ENCODE data around the gene GABPB1. TPM values are rescaled to one million over a fixed set of nuclear protein-coding genes. Genes with fewer than 3 reads are reported as not detected.
"Not testable (repeated sequence)": the region's sequence is repeated elsewhere in the genome, so short reads cannot be mapped to it uniquely, and the experiment has no call there.

GABPB1 gene
- total RNA-seq, 4 donors from 2014 or later, result 10.8 to 31.2 (median 20.3) TPM

- DNase-seq (ENCODE audit: low spot score in 2 of 2), result no peak
- no peak for TF ChIP-seq CTCF (IDR thresholded peaks at IDR 0.05)
- TF ChIP-seq POLR2A (IDR thresholded peaks at IDR 0.05), result no peak
- no peak for TF ChIP-seq EP300 (IDR thresholded peaks at IDR 0.05)
- Histone ChIP-seq H3K9me3 (no peaks in the 10 kb centered on the region), H3K27ac (no peak overlapping the region), H3K4me3 (no peak overlapping the region), H3K27me3 (no peaks in the 10 kb centered on the region), H3K36me3 (no peaks in the 10 kb centered on the region), H3K4me1 (no peaks in the 10 kb centered on the region)
- WGBS, result 96% methylated on average over 1 of the region's 1 CpG
Measured at GRCh38 chr15:50378776-50379175, 23.8 kb upstream of the GABPB1 start.

- no peak for TF ChIP-seq EP300 (IDR thresholded peaks at IDR 0.05)
- no peak for TF ChIP-seq POLR2A (IDR thresholded peaks at IDR 0.05)
- no peak for TF ChIP-seq CTCF (IDR thresholded peaks at IDR 0.05)
- no peak for TF ChIP-seq POLR2AphosphoS5 (IDR thresholded peaks at IDR 0.05)
- DNase-seq (ENCODE audit: low spot score in 2 of 2), result no peak
- Histone ChIP-seq H3K4me1 (no peaks in the 10 kb centered on the region), H3K27ac (no peak overlapping the region), H3K27me3 (no peaks in the 10 kb centered on the region), H3K9me3 (no peaks in the 10 kb centered on the region), H3K4me3 (no peak overlapping the region), H3K36me3 (no peaks in the 10 kb centered on the region)
- WGBS, result 63% methylated on average over 3 of the region's 3 CpGs
Measured at GRCh38 chr15:50377867-50378751, 23.1 kb upstream of the GABPB1 start.

- 76% methylated on average over 8 of the region's 8 CpGs for WGBS
- not testable (repeated sequence) for H3K36me3 ChIP-seq; DNase-seq (ENCODE audit: low spot score in 2 of 2); H3K4me3 ChIP-seq; H3K9me3 ChIP-seq; H3K4me1 ChIP-seq; H3K27ac ChIP-seq; H3K27me3 ChIP-seq
Measured at GRCh38 chr15:50369564-50369963, 14.6 kb upstream of the GABPB1 start.

GRCh38 chr15:50365971-50366370 is 11.0 kb upstream of the GABPB1 start:
- Histone ChIP-seq H3K36me3 (peaks cover 12% of the 10 kb centered on the region), H3K27me3 (no peaks in the 10 kb centered on the region), H3K27ac (no peak overlapping the region), H3K9me3 (no peaks in the 10 kb centered on the region), H3K4me3 (no peak overlapping the region), H3K4me1 (no peaks in the 10 kb centered on the region)
- TF ChIP-seq EP300 (IDR thresholded peaks at IDR 0.05), result no peak
- TF ChIP-seq CTCF (IDR thresholded peaks at IDR 0.05), result no peak
- TF ChIP-seq POLR2AphosphoS5 (IDR thresholded peaks at IDR 0.05), result no peak
- TF ChIP-seq POLR2A (IDR thresholded peaks at IDR 0.05), result no peak
- DNase-seq (ENCODE audit: low spot score in 2 of 2), result no peak

- Histone ChIP-seq H3K27ac (no peak overlapping the region), H3K4me1 (no peaks in the 10 kb centered on the region), H3K4me3 (no peak overlapping the region), H3K9me3 (no peaks in the 10 kb centered on the region), H3K27me3 (no peaks in the 10 kb centered on the region), H3K36me3 (peaks cover 15% of the 10 kb centered on the region)
- no peak for DNase-seq (ENCODE audit: low spot score in 2 of 2)
- no peak for TF ChIP-seq POLR2A (IDR thresholded peaks at IDR 0.05)
- TF ChIP-seq POLR2AphosphoS5 (IDR thresholded peaks at IDR 0.05), result no peak
- TF ChIP-seq CTCF (IDR thresholded peaks at IDR 0.05), result no peak
- TF ChIP-seq EP300 (IDR thresholded peaks at IDR 0.05), result no peak
- WGBS, result 93% methylated on average over 2 of the region's 2 CpGs
Measured at GRCh38 chr15:50365570-50365969, 10.6 kb upstream of the GABPB1 start.

Measured in suprapubic skin (tissue), 4 donors.